SK-N-SH (cell line): ENCODE results near the gene ARHGAP15. TPM values are rescaled to one million over a fixed set of nuclear protein-coding genes. Genes with fewer than 3 reads are reported as not detected.

ENCODE experiments used
- CTCF ChIA-PET: fragments of 300-600, 350-600 bp; formaldehyde crosslinking; extraction: SDS; loops from one replicate; lab custom pipeline; 2021; lab: Yijun Ruan, JAX
- POLR2A ChIA-PET: fragments of 350-600 bp; sonication (Branson Sonifier 250); formaldehyde crosslinking; extraction: SDS; loops from one replicate; lab custom pipeline; 2020; ENCODE audit warnings: antibody characterized with exemption, inconsistent platforms; lab: Yijun Ruan, JAX
- DNase-seq: peaks from one replicate; pipeline ENCODE4 v3.0.0; 2012
- H2AFZ ChIP-seq: fragments of 200-600 bp; sonication (generic); 2 replicates; pipeline ENCODE4 v1.8.1; 2016; ENCODE audit warnings: antibody characterized with exemption, mild to moderate bottlenecking, low read depth
- H3F3A ChIP-seq: fragments of 200-600 bp; sonication (generic); replicated peaks from 2 replicates; pipeline ENCODE3; 2016; ENCODE audit warnings: antibody characterized with exemption, mild to moderate bottlenecking; ENCODE audit not compliant: insufficient read depth
- H3K27ac ChIP-seq, 2 experiments: fragments of 200-500 bp in 1 of 2; fragments of 200-600 bp in 1 of 2; sonication (Bioruptor generic) in 1 of 2; sonication (generic), shearing (Covaris generic) in 1 of 2; 2 replicates each; pipeline versions ENCODE4 v1.5.1 to v1.6.1; 2014 to 2016; ENCODE audit warnings: low read depth in 2 of 2, inconsistent platforms in 1 of 2, low read length in 1 of 2, mild to moderate bottlenecking in 1 of 2, mixed read lengths in 1 of 2
- H3K27me3 ChIP-seq: fragments of 200-600 bp; sonication (generic), shearing (Covaris generic); 2 replicates; pipeline ENCODE4 v1.6.1; 2016; ENCODE audit warnings: mixed run types; ENCODE audit not compliant: insufficient read depth
- H3K36me3 ChIP-seq, 2 experiments: fragments of 200-500 bp in 1 of 2; fragments of 200-600 bp in 1 of 2; sonication (Bioruptor generic) in 1 of 2; sonication (generic) in 1 of 2; replicated peaks in 1 of 2; 2 replicates each; pipeline versions ENCODE3 to v1.5.1; 2014 to 2016; ENCODE audit warnings: low read length in 1 of 2, mild to moderate bottlenecking in 1 of 2; ENCODE audit not compliant: insufficient read depth in 2 of 2, control insufficient read depth in 1 of 2
- H3K4me1 ChIP-seq, 2 experiments: fragments of 200-500 bp in 1 of 2; fragments of 200-600 bp in 1 of 2; sonication (Bioruptor generic) in 1 of 2; sonication (generic), shearing (Covaris generic) in 1 of 2; 2 replicates each; pipeline versions ENCODE4 v1.5.1 to v1.6.1; 2014 to 2016; ENCODE audit warnings: low read depth in 1 of 2, low read length in 1 of 2, mixed run types in 1 of 2; ENCODE audit not compliant: insufficient read depth in 2 of 2, control insufficient read depth in 1 of 2
- H3K4me2 ChIP-seq: fragments of 200-600 bp; sonication (generic), shearing (Covaris generic); 2 replicates; pipeline ENCODE4 v1.6.1; 2017; ENCODE audit warnings: mixed run types
- H3K4me3 ChIP-seq, 2 experiments: fragments of 200-500 bp in 1 of 2; fragments of 200-600 bp in 1 of 2; sonication (Bioruptor generic) in 1 of 2; sonication (generic), shearing (Covaris generic) in 1 of 2; 2 replicates each; pipeline versions ENCODE4 v1.5.1 to v1.8.1; 2014 to 2016; ENCODE audit warnings: low read depth in 2 of 2, inconsistent platforms in 1 of 2, low read length in 1 of 2, mild to moderate bottlenecking in 1 of 2, mixed read lengths in 1 of 2, moderate library complexity in 1 of 2
- H3K79me2 ChIP-seq: fragments of 200-600 bp; sonication (generic); 2 replicates; pipeline ENCODE4 v1.8.1; 2017; ENCODE audit warnings: mild to moderate bottlenecking; ENCODE audit not compliant: insufficient read depth
- H3K9ac ChIP-seq: fragments of 200-600 bp; sonication (generic); 2 replicates; pipeline ENCODE4 v1.6.1; 2017; ENCODE audit warnings: mixed run types
- H3K9me2 ChIP-seq: fragments of 200-600 bp; sonication (generic); 2 replicates; pipeline ENCODE4 v1.6.1; 2017; ENCODE audit warnings: mixed run types
- H3K9me3 ChIP-seq: fragments of 200-600 bp; sonication (generic); 2 replicates; pipeline ENCODE4 v1.6.1; 2017; ENCODE audit warnings: mixed run types, mild to moderate bottlenecking, moderate library complexity
- H4K20me1 ChIP-seq: fragments of 200-600 bp; sonication (generic); 2 replicates; pipeline ENCODE4 v1.6.1; 2017; ENCODE audit warnings: mild to moderate bottlenecking, mixed run types; ENCODE audit not compliant: insufficient read depth
- EP300 ChIP-seq, 2 experiments: IDR thresholded peaks; 2 replicates each; pipeline versions ENCODE4 v1.4.0 to v1.6.1; 2012; ENCODE audit warnings: borderline replicate concordance in 1 of 2, low read depth in 1 of 2, low read length in 1 of 2
- MAX ChIP-seq: IDR thresholded peaks from 2 replicates; pipeline ENCODE4 v1.4.0; 2012; ENCODE audit warnings: low read depth
- MXI1 ChIP-seq: IDR thresholded peaks from 2 replicates; pipeline ENCODE4 v1.6.1; 2012; ENCODE audit warnings: mild to moderate bottlenecking, low read depth, low read length, improper control_type of control experiment
- NRF1 ChIP-seq: IDR thresholded peaks from 2 replicates; pipeline ENCODE4 v1.6.1; 2012; ENCODE audit warnings: low read depth, mild to moderate bottlenecking, low read length
- RXRA ChIP-seq: IDR thresholded peaks from 2 replicates; pipeline ENCODE4 v1.4.0; 2012; ENCODE audit warnings: low read depth, mild to moderate bottlenecking, borderline replicate concordance
- SIN3A ChIP-seq: IDR thresholded peaks from 2 replicates; pipeline ENCODE4 v1.6.1; 2012; ENCODE audit warnings: low read depth, mild to moderate bottlenecking, low read length, moderate library complexity, borderline replicate concordance
- TAF1 ChIP-seq: IDR thresholded peaks from 2 replicates; pipeline ENCODE4 v1.6.1; 2012; ENCODE audit warnings: low read depth, mild to moderate bottlenecking, low read length, moderate library complexity, borderline replicate concordance
- TEAD4 ChIP-seq: IDR thresholded peaks from 2 replicates; pipeline ENCODE4 v1.4.0; 2012; ENCODE audit warnings: mild to moderate bottlenecking, borderline replicate concordance; ENCODE audit not compliant: insufficient read depth
- USF2 ChIP-seq: fragments of 150-350 bp; IDR thresholded peaks from 2 replicates; pipeline ENCODE4 v1.6.1; 2017; ENCODE audit warnings: antibody characterized with exemption, low read length, low read depth, borderline replicate concordance
- YY1 ChIP-seq: IDR thresholded peaks from 2 replicates; pipeline ENCODE4 v1.4.0; 2012; ENCODE audit warnings: low read depth, mild to moderate bottlenecking
- WGBS: methylation state at CpG from one replicate; pipeline ENCODE4 v1.1.6; 2017; ENCODE audit warnings: low lambda C conversion rate; 5-methylcytosine and 5-hydroxymethylcytosine counted together
- polyA plus RNA-seq, 3 experiments: library from polyadenylated mRNA; depleted of rRNA; stranded (reverse); fragments of >200 nt; gene quantifications; 2 replicates each; pipeline ENCODE4 v1.2.3, GENCODE V29; 2012
- small RNA-seq, 7 experiments: library from RNA; depleted of rRNA; stranded (forward); fragments of <200 nt; gene quantifications; one replicate each; pipeline ENCODE3, GENCODE V24; 2012

Gene ARHGAP15
- polyA plus RNA-seq, 1 of the 3 experiments (the other 2 are of a cell fraction), result not detected

- H3K79me2 ChIP-seq, result no peaks in the 10 kb centered on the region
- H3K9ac ChIP-seq, result no peak overlapping the region
- H2AFZ ChIP-seq, result no peak overlapping the region
- CTCF ChIA-PET, result no interaction called here
- H3K27me3 ChIP-seq, result no peaks in the 10 kb centered on the region
- H3F3A ChIP-seq, result no peaks in the 10 kb centered on the region
- TF ChIP-seq MXI1 (no peak), USF2 (no peak), SIN3A (no peak), TEAD4 (no peak), TAF1 (no peak), NRF1 (no peak), YY1 (no peak), RXRA (no peak), MAX (no peak), EP300 (IDR thresholded peaks at IDR 0.05; ENCODE audit: borderline replicate concordance in 1 of 2, low read depth in 1 of 2, low read length in 1 of 2) (no peak)
- H3K4me2 ChIP-seq, result no peak overlapping the region
- no peak overlapping the region for H3K4me3 ChIP-seq
- H3K36me3 ChIP-seq, result no peaks in the 10 kb centered on the region
- H3K4me1 ChIP-seq, result no peaks in the 10 kb centered on the region
- POLR2A ChIA-PET, result interaction anchor here (0.8 kb wide), 1 partner anchor 8 kb away, joined by 3 read pairs; no protein-coding TSS in a partner anchor
- H3K9me2 ChIP-seq, result no peaks in the 10 kb centered on the region
- no peaks in the 10 kb centered on the region for H4K20me1 ChIP-seq
- no peak for DNase-seq
- WGBS, result 71% methylated on average over 3 of the region's 3 CpGs
- H3K9me3 ChIP-seq, result no peaks in the 10 kb centered on the region
- no peak overlapping the region for H3K27ac ChIP-seq
Measured at GRCh38 chr2:143816916-143817315, 687.7 kb downstream of the ARHGAP15 start.

Small RNAs within 50 kb of the gene (small RNA-seq; reads per million reads assigned to genes)
- gene MTND4LP12, result 0 reads per million in 7 experiments
